Left lobe of liver (tissue), 2 donors: ENCODE results near the gene SLC16A6. TPM values are rescaled to one million over a fixed set of nuclear protein-coding genes. Genes with fewer than 3 reads are reported as not detected.
"Not testable (repeated sequence)": the region's sequence is repeated elsewhere in the genome, so short reads cannot be mapped to it uniquely, and the experiment has no call there.

Experiments used
- ATAC-seq: fragments of 200-7000 bp; cut with Tn5 transposase; one replicate; pipeline ENCODE4 v1.9.1; 2020; ENCODE audit warnings: mild to moderate bottlenecking, moderate library complexity
- DNase-seq: peaks from one replicate; pipeline ENCODE4 v3.0.0-alpha.2; 2020; ENCODE audit warnings: low spot score
- total RNA-seq: library from RNA; stranded (reverse); gene quantifications from one replicate; pipeline ENCODE4 v1.2.1, GENCODE V29; 2021
- donor health status: DM: no; HTN: no; CAD: no; lungs with moderate emphysema.
- donor health status: DM: no; HTN: yes; CAD: no.

Gene SLC16A6
- total RNA-seq, 1 donor from 2014 or later: 0.40 TPM

DNA sequence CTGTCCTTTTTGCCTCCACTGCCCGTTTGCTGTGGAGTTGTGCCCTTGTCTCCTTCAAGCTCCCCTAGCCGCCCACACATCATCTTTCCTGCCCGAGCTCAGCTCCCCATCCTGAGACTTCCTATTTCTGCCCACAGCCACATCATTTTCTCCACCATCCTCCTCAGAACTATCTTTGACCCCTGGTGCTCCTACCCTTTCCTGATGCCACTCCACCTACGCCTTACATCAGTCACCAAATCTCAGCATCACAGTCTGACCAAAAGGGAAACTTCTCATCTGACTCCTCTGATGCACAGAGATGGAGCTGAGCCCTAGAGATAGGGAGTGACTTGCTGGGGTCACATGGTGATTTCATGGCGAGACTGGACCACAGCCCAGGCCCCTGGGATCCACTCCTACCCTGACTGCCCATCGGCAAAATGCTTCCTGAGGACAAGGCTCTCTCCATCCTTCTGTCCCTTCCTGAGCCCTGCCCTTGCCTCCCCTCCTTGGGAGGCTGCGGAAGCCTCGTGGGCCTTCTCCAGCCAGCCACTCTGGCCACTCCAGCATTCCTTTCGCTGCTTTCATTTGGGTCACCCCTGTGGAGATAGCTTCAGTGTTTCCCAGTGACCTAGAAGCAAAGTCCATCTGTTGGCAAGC lies 62.8 kb downstream of the SLC16A6 start:
- ATAC-seq, DNase-seq: not testable (repeated sequence)

DNA sequence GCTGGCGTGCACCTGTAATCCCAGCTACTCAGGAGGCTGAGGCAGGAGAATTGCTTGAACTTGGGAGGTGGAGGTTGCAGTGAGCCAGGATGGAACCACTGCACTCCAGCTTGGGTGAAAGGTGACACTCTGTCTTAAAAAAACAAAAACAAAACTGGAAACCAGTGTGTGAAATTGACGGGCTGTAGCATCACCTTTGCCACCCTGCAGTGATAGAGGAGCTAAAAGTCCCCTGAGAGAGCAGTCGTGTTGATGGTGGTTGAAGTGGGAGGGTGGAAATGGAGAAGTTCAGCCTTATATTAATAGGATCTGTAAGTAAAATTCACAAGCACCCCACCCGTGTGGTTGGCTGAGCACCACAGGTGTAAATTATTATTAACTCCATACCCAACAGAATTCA lies 65.9 kb downstream of the SLC16A6 start:
- not testable (repeated sequence) for ATAC-seq, DNase-seq

DNA sequence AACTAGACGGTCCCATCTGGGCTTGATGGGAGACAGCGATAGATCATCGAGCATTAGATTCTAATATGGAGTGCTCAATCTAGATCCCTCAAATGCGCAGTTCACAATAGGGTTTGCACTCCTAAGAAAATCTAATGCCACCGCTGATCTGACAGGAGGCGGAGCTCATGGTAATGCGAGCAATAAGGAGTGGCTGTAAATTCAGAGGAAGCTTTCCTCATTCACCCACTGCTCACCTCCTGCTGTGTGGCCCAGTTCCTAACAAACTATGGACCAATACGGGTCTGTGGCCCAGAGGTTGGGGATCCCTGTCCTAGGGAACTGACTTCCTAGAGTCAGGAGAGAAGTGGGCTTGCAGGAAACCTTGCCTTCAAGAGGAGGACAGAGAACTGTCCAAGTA lies 68.3 kb downstream of the SLC16A6 start:
- DNase-seq: no peak
- no peak for ATAC-seq

- DNase-seq (no peak), ATAC-seq (no peak)
Measured at GRCh38 chr17:68221786-68222185, 69.1 kb downstream of the SLC16A6 start.

DNA sequence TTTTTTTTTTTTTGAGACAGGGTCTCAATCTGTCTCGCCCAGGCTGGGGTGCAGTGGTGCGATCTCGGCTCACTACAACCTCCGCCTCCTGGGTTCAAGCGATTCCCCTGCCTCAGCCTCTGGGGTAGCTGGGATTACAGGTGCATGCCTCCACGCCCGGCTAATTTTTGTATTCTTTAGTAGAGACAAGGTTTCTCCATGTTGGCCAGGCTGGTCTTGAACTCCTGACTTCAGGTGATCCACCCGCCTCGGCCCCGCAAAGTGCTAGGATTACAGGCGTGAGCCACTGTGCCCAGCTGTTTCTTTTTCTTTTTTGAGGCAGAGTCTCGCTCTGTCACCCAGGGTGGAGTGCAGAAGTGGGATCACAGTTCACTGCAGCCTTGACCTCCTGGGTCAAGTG lies 70.1 kb downstream of the SLC16A6 start:
- DNase-seq, ATAC-seq: not testable (repeated sequence)

- ATAC-seq: peak; percentile 41
- not testable (repeated sequence) for DNase-seq
Measured at GRCh38 chr17:68220186-68220585, 70.7 kb downstream of the SLC16A6 start.

DNA sequence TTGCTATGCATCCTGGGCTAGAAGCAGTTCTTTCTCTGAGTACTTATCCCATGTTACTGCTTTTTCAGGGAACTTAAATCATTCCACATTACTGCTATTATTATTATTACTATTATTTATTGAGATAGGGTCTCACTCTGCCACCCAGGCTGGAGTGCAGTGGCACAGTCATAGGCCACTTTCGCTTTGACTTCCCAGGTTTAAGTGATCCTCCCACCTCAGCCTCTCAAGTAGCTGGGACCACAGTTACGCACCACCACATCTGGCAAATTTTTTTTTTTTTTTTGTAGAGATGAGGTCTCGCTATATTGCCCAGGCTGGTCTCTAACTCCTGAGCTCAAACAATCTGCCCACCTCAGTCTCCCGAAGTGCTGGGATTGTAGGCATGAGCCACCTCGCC lies 71.5 kb downstream of the SLC16A6 start:
- ATAC-seq, DNase-seq: not testable (repeated sequence)

Other genes starting within 250 kb of the SLC16A6 start
- gene AMZ2, start 43.1 kb downstream of the SLC16A6 start, total RNA-seq: 21.1 TPM
- 3.4 TPM for gene ARSG, start 368 bp upstream of the SLC16A6 start, total RNA-seq
- 24.9 TPM for gene WIPI1, start 166.4 kb upstream of the SLC16A6 start, total RNA-seq
- gene PRKAR1A, start 221.3 kb upstream of the SLC16A6 start, total RNA-seq: 116 TPM